GM18507 (cell line): ENCODE results near the gene PELI3.
"Not testable (repeated sequence)": the region's sequence is repeated elsewhere in the genome, so short reads cannot be mapped to it uniquely, and the experiment has no call there.

Source experiments
- DNase-seq: peaks from one replicate; pipeline ENCODE4 v3.0.0; 2011; ENCODE audit warnings: low read depth; ENCODE audit not compliant: insufficient read length; ENCODE audit errors: extremely low spot score
- FAIRE-seq: peaks from 2 replicates; lab custom pipeline; 2011; peaks lifted over from hg19 to GRCh38; lab: Jason Lieb, UNC

Gene PELI3, protein sequence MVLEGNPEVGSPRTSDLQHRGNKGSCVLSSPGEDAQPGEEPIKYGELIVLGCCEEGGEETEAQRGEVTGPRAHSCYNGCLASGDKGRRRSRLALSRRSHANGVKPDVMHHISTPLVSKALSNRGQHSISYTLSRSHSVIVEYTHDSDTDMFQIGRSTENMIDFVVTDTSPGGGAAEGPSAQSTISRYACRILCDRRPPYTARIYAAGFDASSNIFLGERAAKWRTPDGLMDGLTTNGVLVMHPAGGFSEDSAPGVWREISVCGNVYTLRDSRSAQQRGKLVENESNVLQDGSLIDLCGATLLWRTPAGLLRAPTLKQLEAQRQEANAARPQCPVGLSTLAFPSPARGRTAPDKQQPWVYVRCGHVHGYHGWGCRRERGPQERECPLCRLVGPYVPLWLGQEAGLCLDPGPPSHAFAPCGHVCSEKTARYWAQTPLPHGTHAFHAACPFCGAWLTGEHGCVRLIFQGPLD

DNA sequence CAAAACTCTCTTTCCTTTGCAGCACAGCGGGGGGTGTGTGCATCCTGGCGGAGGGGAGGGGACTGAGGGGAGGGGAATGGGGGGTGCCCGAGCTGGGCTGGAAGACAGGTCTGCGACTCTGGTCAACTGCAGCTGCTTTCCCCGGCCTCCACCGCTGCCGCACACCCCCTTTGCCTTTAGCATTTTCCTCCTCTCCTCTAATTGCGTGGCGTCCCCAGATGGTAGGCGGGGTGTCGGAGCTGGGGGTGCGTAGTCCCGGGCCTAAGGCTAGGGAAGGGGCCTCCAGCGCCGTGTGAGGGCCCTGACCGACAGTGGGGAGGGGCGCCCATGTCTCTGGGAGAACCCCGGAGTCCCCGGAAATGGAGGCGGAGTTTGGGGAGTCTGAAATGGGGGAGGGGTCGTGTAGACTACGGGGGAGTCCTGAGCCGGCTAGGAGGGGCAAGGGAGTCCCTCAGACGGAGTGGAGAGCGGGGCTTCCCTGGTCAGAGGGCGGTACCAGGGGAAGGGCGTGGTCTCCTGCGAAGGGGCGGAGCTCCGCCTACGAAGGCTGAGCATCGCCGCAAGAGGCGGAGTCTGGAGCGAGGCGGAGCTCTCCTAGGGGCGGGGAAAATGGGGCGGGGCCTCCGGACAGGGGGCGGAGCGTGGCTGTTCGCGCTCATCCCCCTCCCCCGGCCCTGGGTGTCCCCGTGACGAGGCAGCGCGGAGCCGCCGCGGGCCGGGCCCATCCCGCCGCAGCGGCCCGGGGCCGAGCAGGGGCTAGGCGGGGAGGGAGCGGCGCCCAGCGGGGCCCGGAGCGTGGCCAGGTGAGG lies at the start of gene PELI3:
TSS of gene PELI3 (plus strand) at position 681 of the 809 bp plus-strand sequence. CDS start 1,224 bp downstream, outside the sequence.
- DNase-seq: peak; percentile 98
- peak; percentile 89 for FAIRE-seq

DNA sequence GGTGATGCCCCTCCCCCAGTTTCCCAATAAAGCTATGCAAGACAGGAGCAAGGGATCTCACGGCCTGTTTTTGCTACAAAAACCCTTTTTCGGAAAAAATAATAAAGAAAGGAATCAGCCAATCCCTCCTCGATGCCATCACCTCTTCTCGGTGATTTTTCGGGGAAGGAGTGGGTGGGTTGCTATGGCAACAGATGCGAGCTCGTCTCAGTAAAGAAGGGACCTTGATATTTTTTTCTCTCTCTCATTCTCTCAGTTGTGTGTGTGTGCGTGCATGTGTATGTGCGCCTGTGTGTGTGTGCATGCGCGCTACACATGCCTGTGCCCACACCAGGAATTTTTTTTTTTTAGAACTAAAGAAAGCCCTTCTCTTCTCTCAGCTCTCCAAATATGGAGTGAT lies 49.7 kb upstream of the PELI3 start:
- FAIRE-seq: no peak
- DNase-seq: no peak

DNA sequence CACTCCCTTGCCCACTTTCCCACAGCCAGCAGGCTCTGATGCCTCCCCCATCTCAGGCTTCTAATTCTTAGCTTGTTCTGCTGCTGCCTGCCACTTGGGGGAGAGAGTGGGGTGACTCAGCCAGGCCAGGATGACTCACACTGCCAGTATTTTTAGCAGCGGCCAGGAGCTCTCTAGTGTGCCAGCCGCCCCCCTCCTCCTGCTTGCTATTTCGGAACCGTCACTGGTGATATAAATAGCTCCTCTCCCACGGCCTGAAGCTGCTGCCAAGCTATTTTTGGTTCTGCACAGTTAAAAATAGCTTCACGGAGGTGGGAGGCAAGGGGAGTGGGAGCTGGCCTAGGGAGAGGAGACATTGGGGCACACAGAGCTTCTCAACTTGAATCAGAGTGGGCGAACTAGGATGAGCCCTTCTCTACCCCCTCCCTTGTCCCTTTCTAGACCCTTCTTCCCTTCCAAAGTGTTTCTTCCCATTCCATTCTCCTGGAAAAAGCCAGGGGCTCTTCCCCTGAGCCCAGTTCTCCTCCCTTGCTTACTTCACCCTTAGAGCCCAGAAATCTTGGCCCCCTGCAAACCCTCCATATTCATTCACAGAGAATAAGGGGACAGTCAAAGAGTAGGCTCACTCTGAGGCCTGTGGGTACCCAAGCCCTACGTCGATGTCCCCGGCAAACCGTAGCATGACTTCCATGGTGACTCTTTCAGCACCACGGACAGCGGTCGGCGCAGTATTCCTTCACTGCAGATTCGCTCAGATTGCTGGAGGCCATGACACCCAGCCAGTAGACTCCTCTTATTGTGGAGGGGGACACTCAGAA lies 48.3 kb upstream of the PELI3 start:
- no peak for DNase-seq
- FAIRE-seq: peak; percentile 36

DNA sequence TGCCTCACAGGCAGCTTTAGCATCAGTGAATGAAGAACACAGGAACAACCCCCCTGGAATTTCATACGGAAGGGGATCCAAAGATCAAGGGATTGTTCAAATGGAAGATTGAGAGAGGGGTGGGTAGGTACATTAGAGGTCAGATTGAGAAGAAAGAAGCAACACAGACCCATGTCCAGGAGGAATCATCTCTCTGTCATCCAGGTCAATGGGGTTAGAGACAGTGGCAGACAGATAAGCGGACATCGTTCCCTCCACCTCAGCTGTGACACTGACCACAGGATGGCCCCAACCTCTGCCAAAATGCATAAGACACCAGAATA lies 47.8 kb upstream of the PELI3 start:
- DNase-seq (no peak), FAIRE-seq (no peak)

DNA sequence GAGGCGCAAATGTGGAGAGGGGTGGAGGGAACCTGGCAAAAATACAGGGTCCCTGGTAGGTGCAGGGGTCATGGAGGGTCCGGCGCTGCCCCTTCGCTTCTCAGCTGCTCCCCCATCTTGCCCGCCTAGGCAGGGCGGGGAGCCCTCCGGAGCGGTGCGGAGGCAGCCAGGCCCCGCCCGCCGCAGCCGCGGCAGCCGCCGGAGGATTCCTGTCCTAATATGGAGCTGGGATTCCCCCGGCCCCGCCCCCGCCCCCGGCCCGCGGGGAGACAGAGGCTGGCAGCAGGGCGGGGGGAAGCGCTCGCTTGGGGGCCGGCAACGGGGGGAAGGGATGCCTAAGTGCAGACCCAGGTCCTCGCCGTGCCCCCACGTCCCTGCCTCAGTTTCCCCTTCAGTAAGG lies 46.9 kb upstream of the PELI3 start:
- DNase-seq (no peak), FAIRE-seq (no peak)

DNA sequence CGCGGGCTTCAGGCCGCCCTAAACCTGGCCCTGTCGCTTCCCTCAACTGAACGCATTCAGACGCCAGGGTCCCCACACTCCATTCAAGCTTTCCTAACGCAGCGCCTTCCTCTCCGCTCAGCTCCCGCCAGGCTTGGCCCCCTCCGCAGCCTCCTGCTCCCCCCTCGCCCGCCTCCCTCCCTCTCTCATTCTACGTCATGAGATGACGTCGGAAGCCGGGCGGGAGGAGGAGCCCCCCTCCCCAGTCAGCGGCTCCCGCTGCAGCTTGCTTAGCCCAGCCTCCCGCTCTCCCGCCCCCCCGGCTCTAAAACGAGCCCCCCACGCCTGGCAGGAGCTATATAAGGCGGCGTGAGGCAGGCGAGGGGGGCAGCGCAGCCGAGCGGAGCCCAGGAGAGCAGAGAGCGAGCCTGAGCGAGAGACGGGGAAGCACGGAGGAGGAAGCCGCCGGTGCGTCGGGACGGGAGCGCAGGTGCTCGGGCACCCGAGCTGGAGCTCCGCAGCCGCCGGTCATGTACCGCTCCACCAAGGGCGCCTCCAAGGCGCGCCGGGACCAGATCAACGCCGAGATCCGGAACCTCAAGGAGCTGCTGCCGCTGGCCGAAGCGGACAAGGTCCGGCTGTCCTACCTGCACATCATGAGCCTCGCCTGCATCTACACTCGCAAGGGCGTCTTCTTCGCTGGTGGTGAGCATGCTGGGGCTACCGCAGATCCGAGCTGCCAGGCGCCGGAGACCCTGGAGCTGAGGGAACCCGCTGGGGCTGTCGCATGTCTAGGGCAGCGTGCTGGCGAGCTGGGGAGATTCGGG lies 45.8 kb upstream of the PELI3 start, which contains the start of gene NPAS4:
TSS of gene NPAS4 (plus strand) at position 365 of the 806 bp plus-strand sequence. CDS start at position 510, 145 bp downstream.
- FAIRE-seq (no peak), DNase-seq (no peak)

DNA sequence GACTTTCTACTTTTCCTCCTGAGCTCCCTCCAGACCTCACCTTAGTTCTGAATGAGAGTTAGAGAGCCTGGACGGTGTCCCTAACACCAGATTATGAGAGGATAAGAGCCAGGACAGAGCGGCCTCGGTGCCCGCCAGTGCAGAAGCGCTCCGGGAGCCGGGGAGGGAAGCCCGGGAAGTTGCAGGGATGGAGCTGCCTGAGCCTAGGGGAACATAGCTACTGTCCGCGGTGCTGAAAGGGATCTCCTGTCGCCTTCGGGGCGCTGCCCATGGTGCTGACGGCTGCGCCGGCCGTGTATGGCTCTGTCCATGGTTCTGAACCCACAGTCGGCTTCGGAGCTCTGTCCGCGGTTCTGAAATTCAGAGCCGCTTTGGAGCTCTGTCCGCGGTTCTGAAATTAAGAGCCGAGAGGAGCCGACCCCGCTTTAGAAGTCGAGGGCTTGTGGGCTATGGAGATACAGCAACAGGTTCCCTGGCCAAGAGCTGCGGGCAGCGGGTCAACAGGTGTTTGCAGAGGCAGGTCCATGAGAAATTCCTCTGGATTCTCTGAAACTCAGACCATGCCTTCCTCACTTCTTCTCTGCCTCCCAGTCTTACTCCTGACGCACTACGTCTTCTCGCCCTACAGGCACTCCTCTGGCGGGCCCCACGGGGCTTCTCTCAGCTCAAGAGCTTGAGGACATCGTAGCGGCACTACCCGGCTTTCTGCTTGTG lies 45.1 kb upstream of the PELI3 start:
- DNase-seq (peak; percentile 75), FAIRE-seq (peak; percentile 83)

DNA sequence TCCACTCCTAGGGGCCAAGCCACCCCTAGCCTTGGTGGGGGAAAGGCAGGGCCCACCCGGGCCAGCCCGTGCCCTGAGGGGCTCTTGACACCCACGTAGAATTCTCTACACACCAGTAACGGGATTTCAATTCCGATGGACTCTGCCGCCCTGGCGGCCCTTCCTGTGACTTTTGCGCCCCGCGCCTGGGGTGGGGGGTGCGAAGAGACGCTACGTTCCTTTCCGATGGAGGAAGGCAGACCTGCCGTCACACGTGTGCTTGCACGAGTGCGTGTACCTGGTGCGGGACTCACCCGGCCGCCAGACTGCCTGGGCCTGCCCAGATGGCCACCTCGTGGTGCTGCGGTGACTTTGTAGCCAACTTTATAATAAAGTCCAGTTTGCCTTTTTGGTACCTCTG lies 40.4 kb upstream of the PELI3 start:
- DNase-seq (no peak), FAIRE-seq (no peak)

DNA sequence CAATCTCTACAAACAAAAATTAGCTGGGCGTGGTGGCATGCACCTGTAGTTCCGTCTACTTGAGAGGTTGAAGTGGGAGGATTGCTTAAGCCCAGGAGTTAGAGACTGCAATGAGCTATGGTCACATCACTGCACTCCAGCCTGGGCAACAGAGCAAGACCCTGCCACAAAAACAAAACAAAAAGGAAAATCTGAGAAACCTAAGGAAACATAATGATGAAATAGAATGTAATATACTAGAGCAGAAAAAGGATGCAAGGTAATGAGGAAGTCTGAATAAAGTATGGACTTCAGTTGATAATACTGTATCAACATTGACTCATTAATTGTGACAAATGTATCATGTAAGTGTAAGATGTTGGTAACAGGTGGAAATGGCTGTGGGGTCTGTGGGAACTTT lies 37.8 kb upstream of the PELI3 start:
- FAIRE-seq: no peak
- no peak for DNase-seq

DNA sequence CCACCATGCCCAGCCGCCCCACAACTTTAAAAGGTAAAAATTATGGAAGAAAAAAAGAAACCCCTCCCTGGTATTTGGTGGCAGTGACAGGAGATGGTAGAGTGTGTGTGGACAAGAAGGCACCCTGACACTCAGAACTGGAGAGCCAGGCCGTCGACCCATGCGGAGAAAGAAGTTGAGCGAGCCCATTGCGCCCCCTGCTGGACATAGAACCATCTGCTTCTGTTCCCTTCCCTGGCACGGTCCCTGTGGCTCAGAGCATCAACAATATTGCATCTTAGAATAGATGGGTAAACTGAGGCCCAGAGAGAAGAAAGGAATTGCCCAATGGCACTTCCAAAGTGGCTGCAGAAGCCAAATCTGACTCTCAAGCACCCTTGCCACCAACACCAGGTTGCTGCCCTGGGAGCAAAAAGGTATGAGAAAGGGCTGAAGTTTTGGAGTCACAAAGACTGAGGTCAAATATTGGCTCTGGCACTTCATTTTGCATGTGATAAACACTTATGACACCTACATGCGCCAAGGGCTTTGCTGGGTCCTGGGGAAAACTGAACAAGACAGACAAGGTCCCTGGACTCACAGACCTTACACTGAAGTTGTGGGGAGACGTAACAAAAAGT lies 36.6 kb upstream of the PELI3 start:
- peak; percentile 61 for DNase-seq
- FAIRE-seq: peak; percentile 84

DNA sequence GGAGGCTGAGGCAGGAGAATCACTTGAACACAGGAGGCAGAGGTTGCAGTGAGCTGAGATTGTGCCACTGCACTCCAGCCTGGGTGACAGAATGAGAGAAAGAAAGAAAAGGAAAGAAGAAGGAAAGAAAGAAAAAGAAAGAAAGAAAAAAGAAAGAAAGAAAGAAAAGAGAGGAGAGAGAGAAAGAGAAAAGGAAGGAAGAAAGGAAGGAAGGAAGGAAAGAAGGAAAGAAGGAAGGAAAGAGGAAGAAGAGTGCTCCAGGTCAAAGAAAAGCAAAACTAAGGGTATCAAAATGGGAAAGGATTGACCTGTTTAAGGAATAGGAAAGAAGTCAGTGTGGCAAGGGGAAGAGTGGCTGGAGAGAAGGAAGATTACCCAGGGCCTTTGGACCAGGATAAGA lies 35.4 kb upstream of the PELI3 start:
- DNase-seq, FAIRE-seq: not testable (repeated sequence)

DNA sequence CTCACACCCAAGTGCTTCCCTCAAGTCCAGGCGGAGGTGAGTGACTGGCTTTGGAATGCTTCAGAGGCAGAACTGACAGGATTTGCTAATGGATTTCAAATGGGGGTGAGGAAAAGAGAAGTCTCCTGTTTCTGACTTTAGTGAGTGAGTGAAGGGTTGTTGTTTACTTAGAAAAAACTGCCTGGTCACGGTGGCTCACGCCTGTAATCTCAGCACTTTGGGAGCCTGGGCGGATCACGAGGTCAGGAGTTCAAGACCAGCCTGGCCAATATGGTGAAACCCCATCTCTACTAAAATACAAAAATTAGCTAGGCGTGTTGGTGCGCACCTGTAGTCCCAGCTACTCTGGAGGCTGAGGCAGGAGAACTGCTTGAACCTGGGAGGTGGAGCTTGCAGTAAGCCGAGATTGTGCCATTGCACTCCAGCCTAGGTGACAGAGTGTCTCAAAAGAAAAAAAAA lies 34.8 kb upstream of the PELI3 start:
- DNase-seq, FAIRE-seq: not testable (repeated sequence)

DNA sequence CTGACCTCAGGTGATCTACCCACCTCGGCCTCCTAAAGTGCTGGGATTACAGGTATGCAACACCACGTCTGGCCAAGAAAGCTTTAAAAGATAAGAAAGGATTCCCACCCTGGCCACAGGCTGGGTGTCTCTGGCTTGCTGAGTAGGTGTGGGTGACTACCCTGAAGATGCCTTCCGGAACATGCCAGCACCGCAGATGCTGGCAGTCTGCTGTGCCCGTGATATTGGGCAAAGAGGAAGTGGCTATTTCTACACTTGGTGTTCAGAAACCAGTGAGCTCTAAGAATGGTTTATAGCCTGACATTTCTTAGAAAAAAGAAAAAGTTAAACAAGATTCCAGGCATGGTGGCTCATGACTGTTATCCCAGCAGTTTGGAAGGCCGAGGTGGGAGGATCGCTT lies 34.1 kb upstream of the PELI3 start:
- no peak for FAIRE-seq
- DNase-seq: no peak

DNA sequence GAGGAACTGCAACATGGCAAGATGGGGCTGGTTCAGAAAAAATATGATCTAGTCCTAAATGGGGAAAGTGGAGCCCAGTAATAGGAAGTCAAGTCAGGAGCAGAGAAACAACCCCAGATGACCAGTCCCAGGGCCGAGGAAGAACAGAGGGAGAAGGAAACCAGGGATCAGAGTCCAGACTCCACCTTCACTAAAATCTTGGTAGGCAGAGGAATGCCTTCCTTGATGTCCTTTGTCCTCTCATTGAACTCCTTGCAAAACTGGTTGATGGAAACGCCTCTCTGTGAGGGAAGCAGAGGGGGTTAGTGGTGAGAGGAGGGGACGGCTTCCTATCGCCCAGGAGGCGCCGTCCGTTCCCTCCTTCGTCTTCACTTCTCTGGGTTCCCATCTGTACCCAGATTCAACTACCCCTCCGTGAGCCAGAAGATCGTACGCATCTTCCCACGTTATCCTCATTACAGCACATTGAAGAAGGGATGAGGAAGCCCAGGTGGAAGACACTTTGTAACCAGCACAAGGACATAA lies 28.7 kb upstream of the PELI3 start:
- DNase-seq (no peak), FAIRE-seq (no peak)

DNA sequence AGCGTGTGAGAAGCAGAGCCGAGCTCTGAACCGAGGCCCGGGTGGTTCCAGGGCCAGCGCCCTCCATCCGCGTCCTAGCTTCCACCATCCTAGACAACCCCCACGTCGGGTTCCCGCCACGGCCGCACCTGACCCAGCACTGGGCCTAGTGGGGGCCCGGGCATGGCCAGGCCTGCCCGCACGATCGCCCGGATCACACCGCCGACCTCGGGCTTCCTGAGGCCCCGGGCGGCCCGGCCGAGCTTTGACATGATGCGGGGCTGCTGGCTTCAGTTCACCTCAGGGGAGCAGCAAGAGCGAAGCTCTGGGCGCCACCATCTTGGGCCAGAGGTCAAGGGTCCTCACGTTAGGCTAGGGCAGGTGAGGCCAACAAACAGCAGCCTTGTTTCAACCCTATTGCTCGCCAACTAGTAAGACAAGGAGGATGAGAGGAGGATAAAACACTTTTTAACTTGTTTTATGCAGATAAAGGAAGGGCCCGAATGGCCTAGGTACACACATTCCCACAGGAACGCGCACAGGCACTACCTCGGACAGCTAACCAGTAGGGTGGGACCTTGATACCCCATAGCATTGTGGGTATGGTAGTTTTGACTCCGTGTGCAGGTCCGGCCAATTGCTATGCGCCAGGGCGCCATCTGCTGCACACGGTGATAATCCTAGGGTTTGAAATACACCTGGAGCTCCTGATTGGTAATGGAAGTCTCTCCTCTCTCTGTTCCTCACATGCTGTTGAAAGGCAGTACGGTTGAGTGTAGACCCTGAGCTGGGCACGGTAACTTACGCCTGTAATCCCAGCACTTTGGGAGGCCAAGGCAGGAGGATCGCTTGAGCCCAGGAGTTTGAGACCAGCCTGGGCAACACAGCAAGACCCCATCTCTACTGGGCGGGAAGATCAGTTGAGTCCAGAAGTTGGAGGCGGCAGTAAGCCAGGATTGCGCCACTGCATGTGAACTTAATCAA lies 27.9 kb upstream of the PELI3 start, which contains the start of gene MRPL11:
TSS of gene MRPL11 (minus strand) at position 345 of the 963 bp plus-strand sequence. CDS start at position 251, 94 bp downstream.
- FAIRE-seq (peak; percentile 98), DNase-seq (peak; percentile 94)
